ENCODE measurements around the gene PPP4R3A. TPM values are rescaled to one million over a fixed set of nuclear protein-coding genes. Genes with fewer than 3 reads are reported as not detected.
"Not testable (repeated sequence)": the region's sequence is repeated elsewhere in the genome, so short reads cannot be mapped to it uniquely, and the experiment has no call there.

The PPP4R3A gene
- total RNA-seq, 1 donor from 2014 or later, result 65.7 TPM

- DNase-seq (ENCODE audit: low read depth in 2 of 2), result no peak
Observed at GRCh38 chr14:91439345-91439744, 70.8 kb downstream of the PPP4R3A start.

- no peak for DNase-seq (ENCODE audit: low read depth in 2 of 2)
Observed at GRCh38 chr14:91438845-91439244, 71.3 kb downstream of the PPP4R3A start.

DNA sequence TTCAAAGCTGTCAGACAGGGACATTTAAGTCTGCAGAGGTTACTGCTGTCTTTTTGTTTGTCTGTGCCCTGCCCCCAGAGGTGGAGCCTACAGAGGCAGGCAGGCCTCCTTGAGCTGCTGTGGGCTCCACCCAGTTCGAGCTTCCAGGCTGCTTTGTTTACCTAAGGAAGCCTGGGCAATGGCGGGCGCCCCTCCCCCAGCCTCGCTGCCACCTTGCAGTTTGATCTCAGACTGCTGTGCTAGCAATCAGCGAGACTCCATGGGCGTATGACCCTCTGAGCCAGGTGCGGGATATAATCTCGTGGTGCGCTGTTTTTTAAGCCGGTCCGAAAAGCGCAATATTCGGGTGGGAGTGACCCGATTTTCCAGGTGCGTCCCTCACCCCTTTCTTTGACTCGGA is 73.8 kb downstream of the PPP4R3A start:
- not testable (repeated sequence) for DNase-seq (ENCODE audit: low read depth in 2 of 2)

DNA sequence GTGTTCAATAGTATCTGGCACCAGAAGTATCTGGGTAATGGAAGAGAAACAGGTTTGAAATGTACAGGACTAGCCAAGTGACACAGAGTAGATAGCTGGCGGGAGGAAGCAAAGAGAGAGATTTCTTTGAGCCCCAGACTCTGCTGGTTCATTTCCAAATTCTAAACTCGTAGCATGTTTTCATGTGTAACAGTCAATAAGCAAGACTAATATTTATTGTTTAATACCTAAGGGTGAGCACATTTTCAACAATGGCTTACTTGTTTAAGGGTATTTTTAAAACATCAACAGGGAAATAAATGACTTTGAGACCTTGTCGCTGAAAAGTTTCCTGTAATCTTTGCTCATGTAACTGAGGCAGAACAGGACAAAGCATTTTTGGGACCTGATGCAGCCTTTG is 80.7 kb downstream of the PPP4R3A start:
- DNase-seq (ENCODE audit: low read depth in 2 of 2), result no peak

- DNase-seq (ENCODE audit: low read depth in 2 of 2), result not testable (repeated sequence)
Observed at GRCh38 chr14:91428931-91429330, 81.2 kb downstream of the PPP4R3A start.

DNA sequence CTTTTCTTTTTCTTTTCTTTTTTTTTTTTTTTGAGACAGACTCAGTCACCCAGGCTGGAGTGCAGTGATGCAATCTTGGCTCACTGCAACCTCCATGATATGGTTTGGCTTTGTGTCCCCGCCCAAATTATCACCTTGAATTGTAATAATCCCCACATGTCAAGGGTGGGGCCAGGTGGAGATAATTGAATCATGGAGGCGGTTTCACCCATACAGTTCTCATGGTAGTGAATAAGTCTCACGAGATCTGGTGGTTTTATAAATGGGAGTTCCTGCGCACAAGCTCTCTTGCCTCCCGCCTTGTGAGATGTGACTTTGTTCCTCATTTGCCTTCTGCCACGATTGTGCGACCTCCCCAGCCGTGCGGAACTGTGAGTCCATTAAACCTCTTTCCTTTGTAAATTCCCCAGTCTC is 84.6 kb downstream of the PPP4R3A start:
- not testable (repeated sequence) for DNase-seq (ENCODE audit: low read depth in 2 of 2)

DNA sequence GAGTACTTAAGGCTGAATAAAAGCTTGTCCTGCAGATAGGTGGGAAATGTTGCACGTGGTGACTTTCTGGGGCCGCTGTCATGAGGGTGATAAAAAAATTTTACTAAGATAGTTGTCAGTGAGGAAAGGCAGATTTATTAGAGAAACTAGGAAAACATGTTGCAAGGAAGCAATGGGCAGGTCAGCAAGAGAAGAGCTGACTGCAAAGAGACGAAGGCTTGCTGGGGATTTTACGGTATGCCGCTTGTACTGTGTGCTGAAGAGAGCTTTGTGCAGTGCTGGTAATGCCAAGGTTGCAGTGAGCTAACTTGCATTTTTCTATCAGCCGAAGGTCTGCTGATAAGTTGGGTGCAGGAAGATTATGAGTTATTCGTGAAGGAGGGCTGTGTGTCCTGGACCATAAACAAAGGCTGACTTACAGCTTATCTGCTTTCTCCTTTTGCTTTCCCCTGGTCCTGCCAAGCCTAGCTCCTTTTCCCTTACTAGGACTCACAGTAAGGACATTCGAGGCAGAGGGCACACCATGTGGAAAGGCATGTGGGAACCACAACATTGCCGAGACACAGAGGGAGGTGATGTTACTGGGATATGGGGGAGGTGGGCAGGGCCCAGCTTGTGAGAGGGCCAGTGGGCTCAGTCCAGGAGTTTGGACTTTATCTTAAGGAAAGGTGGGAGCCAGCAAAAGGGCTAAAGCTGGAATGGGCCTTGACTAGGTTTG is 85.1 kb downstream of the PPP4R3A start:
- DNase-seq (ENCODE audit: low read depth in 2 of 2), result no peak

DNA sequence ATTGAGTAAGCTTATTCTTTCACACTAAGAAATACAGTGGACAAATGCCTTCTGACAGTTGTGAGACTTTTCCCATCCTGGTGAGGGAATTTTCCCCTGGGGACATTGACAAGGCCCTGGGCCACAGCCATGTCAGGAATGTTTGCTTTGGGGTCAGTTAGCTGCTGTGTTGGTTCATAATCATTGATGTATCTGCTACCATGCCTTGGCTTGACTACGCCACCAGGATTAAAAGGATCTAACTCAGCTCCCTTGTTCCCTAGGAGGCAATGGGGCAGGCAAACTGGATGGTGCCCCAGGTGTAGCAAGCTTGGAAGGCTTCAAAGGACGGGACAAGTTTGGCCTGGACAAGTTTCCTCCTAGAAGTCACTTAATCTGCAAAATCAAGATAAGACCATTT is 89.4 kb downstream of the PPP4R3A start:
- no peak for DNase-seq (ENCODE audit: low read depth in 2 of 2)

DNA sequence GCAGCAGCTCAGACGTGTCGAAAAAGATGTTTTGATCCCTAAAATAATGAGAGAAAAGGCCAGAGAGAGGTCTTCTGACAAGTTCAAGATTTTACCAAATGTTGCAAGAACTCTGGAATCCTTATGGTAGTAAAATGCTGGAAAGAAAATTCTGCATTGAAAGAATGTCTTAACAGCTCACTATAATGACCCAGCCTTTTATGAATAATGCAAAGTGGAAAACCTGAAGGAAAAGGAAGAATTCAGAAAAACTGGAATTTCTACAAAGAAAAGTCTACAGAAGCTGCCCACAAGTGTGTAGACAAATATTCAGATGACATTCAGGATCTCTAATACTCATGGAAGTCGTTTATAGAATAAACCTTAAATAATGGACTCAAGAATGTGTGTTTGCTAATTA is 90.7 kb downstream of the PPP4R3A start:
- DNase-seq (ENCODE audit: low read depth in 2 of 2), result no peak

DNA sequence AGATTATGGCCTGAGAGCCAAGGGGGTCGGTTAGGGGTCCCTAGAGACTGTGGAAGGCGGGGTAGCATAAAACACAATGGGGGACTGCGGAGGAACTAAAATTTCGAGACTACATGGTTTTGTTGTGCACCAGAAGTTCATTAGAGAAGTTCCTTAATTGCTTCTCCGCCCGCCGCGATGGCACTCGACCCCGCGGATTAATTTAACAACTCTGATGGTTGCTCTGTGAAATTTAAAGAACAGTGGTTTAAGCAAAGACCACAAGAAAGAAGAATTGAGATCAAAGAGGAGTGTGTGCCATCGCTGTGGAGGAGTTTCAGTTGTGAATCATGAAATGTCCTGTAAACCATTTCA is 91.1 kb downstream of the PPP4R3A start:
- DNase-seq (ENCODE audit: low read depth in 2 of 2), result no peak

DNA sequence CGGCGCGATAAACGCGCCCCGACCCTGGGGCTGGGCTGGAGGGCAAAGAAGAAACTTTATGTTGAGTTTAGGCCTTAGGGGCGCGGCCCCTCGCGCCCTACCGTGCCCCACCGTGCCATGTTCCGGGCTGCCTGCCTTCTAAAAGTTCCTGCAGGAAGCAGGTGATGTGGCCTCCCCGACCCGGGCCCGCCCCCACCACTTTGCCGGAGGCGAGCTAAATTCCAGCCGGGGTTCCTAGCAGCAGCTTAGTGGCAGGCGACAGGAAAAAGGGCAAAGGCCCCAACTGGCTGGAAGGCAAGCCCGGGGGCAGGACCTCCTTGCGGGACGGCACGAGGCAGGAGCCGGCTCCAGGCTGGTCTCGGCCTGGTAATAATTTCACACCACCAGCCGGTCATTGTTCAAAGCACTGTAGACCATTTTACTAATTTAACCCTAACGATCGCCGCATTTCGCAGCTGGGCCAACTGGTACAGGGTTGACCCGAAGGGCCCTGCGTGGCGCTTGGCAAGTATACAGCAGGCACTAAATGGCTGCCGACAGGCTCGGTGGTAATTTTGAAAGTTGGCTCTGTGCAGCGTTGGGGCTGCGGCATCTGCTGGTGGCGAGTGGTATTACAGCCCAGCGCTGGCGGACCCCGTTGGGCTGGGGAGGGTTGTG is 91.6 kb downstream of the PPP4R3A start:
- DNase-seq (ENCODE audit: low read depth in 2 of 2), result peak; percentile 63 to 80

DNA sequence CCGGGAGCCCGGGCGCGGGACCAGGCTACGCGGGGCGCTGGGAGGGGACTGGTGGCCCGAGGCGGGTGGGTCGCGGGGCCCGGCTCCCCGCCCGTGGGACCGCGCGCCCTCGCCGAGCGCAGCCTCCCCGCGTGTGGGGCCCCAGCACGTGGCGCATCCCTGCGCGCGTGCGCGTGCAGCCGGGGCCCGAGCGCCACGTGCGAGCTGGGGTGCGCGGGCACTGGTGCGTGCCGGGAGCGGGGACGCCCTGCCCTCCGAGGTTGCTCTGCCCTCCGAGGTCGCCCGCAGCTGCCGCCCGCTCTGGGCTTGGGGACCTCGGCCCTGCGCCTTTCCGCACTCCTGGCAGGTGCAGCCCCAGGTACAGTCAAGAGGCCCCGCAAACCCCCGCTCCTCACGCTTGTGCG is 92.1 kb downstream of the PPP4R3A start:
- DNase-seq (ENCODE audit: low read depth in 2 of 2), result peak; percentile 47 to 73

DNA sequence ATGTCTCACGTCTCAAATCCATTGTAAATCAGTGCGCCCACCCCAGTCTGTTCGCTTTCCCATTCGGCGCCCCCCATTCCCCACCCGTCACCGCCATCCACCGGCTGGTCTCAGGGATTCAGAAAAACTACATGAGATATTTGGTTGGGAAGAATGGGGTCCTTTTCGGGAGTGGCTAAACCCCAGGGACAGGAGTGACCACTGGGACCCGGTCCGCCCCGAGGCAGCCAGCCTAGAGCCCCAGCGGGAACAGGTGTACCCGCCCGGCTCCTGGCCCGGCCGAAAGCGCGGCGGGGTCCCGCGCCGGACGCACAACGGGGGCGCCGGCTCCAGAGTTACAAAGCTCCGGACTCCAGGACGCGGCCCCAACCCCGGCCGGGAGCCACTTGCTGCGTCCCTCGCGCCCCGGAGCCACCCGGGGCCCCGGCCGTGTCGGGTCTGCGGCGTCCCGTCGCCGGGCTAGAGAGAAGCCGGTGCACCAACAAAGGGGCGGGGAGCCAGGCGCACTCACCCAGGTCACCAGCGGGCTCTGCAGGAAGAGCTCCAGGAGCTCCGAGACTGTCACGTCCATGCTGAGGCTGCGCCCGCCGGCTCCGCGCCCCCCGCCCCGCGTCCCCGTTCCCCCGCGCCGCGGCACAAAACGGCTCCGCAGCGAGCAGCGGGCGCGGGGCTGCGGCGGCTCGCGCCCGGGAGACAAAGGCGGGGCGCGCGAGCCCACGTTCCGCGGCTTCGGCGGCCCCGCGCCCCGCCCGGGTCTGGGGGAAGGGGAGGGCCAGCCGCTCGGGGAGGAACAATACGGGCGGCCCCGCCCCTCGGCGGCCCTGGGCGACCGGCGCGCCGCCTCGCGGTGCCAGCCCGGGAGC is 92.8 kb downstream of the PPP4R3A start, which contains the start of gene CCDC88C:
CCDC88C (minus strand) TSS at position 701 of the 863 bp plus-strand sequence; CDS start at position 571, 130 bp downstream.
- peak; percentile 56 to 76 for DNase-seq (ENCODE audit: low read depth in 2 of 2)

- peak in 1 of 2 donors; percentile 42 for DNase-seq (ENCODE audit: low read depth in 2 of 2)
Observed at GRCh38 chr14:91416744-91417119, 93.4 kb downstream of the PPP4R3A start.

- DNase-seq (ENCODE audit: low read depth in 2 of 2), result peak; percentile 37 to 47
Observed at GRCh38 chr14:91415794-91416743, 94.0 kb downstream of the PPP4R3A start.

GRCh38 chr14:91414475-91414833 is 95.7 kb downstream of the PPP4R3A start:
- no peak for DNase-seq (ENCODE audit: low read depth in 2 of 2)

- DNase-seq (ENCODE audit: low read depth in 2 of 2), result no peak
Observed at GRCh38 chr14:91413547-91414474, 96.3 kb downstream of the PPP4R3A start.

GRCh38 chr14:91412939-91413338 is 97.2 kb downstream of the PPP4R3A start:
- DNase-seq (ENCODE audit: low read depth in 2 of 2), result no peak

DNA sequence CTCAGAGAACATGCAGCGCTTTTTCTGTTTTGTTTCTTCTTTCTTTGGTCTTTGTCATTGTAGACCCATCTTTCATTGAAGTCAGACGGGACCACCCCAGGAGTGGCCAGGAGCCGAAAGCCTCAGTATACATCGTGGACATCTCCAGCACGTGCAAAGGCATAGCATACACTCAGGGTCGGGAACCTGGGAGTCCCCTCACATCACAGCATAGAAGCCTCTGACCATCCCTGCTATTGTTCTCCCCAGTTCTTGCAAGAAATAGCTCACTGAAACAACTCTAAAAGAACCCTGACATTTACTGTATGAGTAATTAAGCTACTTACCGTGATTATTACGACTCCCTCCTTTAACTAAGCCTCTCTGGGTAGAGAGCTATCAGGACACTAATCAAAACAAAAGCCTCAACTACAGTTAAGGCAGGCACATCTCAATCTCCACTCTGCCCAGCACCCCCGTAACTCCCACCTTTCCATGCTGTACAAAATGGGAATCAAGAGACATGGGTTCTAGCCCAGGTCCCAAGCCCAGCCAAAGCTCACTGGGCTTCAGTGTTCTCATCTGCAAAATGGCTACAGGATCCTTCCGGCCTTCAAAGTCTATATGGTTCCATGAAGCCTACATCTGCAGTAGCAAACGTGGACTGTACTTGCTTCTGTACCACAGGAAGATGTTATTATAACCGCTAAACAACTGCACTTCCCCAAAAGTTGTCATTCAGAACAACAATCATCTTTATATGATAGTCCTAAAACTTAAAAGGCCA is 99.2 kb downstream of the PPP4R3A start:
- no peak for DNase-seq (ENCODE audit: low read depth in 2 of 2)

All from lung microvascular endothelial cell (primary cell).